Heart right ventricle (tissue), 16 donors: ENCODE measurements around the gene WWOX. TPM values are rescaled to one million over a fixed set of nuclear protein-coding genes. Genes with fewer than 3 reads are reported as not detected.

Experiments used
- ATAC-seq, 8 donors: fragments of 200-7000 bp; cut with Tn5 transposase; one replicate each; pipeline ENCODE4 v1.9.1; 2020; ENCODE audit warnings: mild to moderate bottlenecking in 8 of 8, moderate library complexity in 8 of 8, moderate number of reproducible peaks in 1 of 8
- DNase-seq, 2 donors: peaks; one replicate each; pipeline ENCODE4 v3.0.0-alpha.2; 2020
- H3K27ac ChIP-seq, 10 donors: fragments of 200-600 bp; sonication (generic) in 2 of 10; one replicate each; pipeline versions ENCODE4 v1.5.0 to v1.8.0; 2020 to 2022; ENCODE audit warnings: mild to moderate bottlenecking in 3 of 10
- H3K27me3 ChIP-seq, 7 donors: fragments of 200-600 bp; one replicate each; pipeline ENCODE4 v1.8.0; 2021 to 2022; ENCODE audit warnings: mild to moderate bottlenecking in 2 of 7
- H3K36me3 ChIP-seq, 9 donors: fragments of 200-600 bp; sonication (generic) in 1 of 9; one replicate each; pipeline versions ENCODE4 v1.5.0 to v1.8.0; 2020 to 2022; ENCODE audit warnings: mild to moderate bottlenecking in 2 of 9
- H3K4me1 ChIP-seq, 9 donors: fragments of 200-600 bp; sonication (generic) in 1 of 9; one replicate each; pipeline versions ENCODE4 v1.5.0 to v1.8.0; 2020 to 2022; ENCODE audit warnings: mild to moderate bottlenecking in 4 of 9
- H3K4me3 ChIP-seq, 10 donors: fragments of 200-600 bp; sonication (generic) in 2 of 10; one replicate each; pipeline versions ENCODE4 v1.5.0 to v1.8.0; 2020 to 2022; ENCODE audit warnings: mild to moderate bottlenecking in 7 of 10, moderate library complexity in 2 of 10
- H3K9me3 ChIP-seq, 11 donors: fragments of 200-600 bp in 10 of 11; sonication (generic) in 2 of 11; one replicate each; pipeline versions ENCODE4 v1.5.0 to v1.8.0; 2013 to 2022; ENCODE audit warnings: mild to moderate bottlenecking in 2 of 11, control low read depth in 1 of 11, moderate library complexity in 1 of 11
- WGBS, 2 donors: extraction: QIAGEN DNeasy Blood & Tissue Kit; methylation state at CpG; one replicate each; pipeline ENCODE4 v1.1.7; 2013; ENCODE audit warnings: inconsistent platforms in 1 of 2; 5-methylcytosine and 5-hydroxymethylcytosine counted together
- intact Hi-C, 10 donors: fragments of 100-400 bp; cut with DNase I; formaldehyde crosslinking; loops; one replicate each; pipeline versions ENCODE4 v1.11.1 to v1.14.2; 2022
- polyA plus RNA-seq, 2 donors: library from polyadenylated mRNA; stranded (reverse); fragments of 200-250 nt; gene quantifications; one replicate each; pipeline ENCODE4 v1.2.3, GENCODE V29; 2013
- total RNA-seq, 10 donors: library from RNA; stranded (reverse); fragmentation: NEBNext Ultra II Directional in 3 of 10; extraction: Animal tissue kit (Norgen Biotek cat#: 25700) in 3 of 10; gene quantifications; one replicate each; pipeline versions ENCODE4 v1.2.1 to v1.2.4, GENCODE V29; 2021 to 2023
- TF ChIP-seq, protein P1 (sequence below), 9 donors: fragments of 200-600 bp; sonication (generic) in 2 of 9; IDR thresholded peaks; one replicate each; pipeline versions ENCODE4 v1.5.0 to v1.8.0; 2021 to 2022; ENCODE audit warnings: antibody characterized with exemption in 9 of 9, mild to moderate bottlenecking in 5 of 9, moderate library complexity in 1 of 9
- donor health status: Arrhythmogenic right ventricular cardiomyopathy.
- donor health status: ischemic (EF 13 %, LVEDD 7.1; RV severe dilation, severe dysfunction).
- donor health status: healthy with polysubstance abuse.
- donor health status: DM: no; HTN: yes; CAD: no.
- donor health status: DM: no; HTN: no; CAD: no.
- donor health status: ischemic (EF 25% LVEDD 6.9; RV normal size, moderate dysfunction).
- donor health status: ischemic (EF 25% LVEDD 5.7; RV mildly dilated, moderate dysfunction).
- donor health status: healthy.
- donor health status: DM: yes; HTN: yes; CAD: no.
- donor health status: Ischemic cardiomyopathy.
- donor health status: ischemic (EF 35%, LVEDD 5.7; RV mildly dilated, moderate dysfunction).
- donor health status: nonischemic (EF 11% LVEDD 7.7; RV severe dilation, severe dysfunction).
- donor health status: DM: yes; HTN: yes; CAD: no.
- donor health status: PGD.
- donor health status: ischemic (EF 29% LVEDD 5.4; RV normal size, mild dysfunction).
- donor health status: nonischemic (EF 23%, LVEDD 6.1; RV moderate dilation, normal function).

WWOX gene
- total and polyA plus RNA-seq, 12 donors = 4.9 to 15.0 (median 9.9) TPM

DNA sequence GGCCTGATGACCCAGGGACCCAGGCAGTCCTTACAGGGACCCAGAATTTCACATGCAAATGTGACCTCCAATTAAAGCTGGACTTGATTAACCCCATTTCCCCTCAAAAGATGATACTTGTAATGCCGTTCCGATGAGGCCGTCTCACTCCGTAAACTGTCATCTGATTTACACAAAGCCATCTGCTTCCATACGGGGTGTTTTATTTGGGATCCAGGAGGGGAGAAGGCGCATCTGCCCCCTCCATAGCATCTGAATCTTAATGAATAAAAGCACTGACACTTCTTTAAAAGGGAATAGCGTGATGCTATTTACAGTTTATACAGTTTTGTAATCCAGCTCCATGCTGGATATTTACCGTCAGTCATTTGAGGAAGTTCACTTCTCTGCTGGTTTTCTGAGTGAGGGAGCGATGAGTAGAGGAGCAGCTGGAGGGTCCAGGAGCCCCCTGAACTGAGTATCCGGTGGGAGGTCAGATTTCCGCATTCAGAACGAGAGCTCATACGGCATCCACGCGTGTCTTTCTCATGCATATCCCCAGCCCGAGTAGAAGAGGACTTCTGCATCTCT is 452.7 kb downstream of the WWOX start:
- Histone ChIP-seq H3K4me3 (no peak overlapping the region), H3K27ac (no peak overlapping the region), H3K36me3 (no peaks in the 10 kb centered on the region), H3K4me1 (peaks cover 0 to 4% (median 0%) of the 10 kb centered on the region in 9 donors), H3K27me3 (no peaks in the 10 kb centered on the region), H3K9me3 (no peaks in the 10 kb centered on the region)
- WGBS, 2 donors = 87 to 88% methylated on average over 16 of the region's 16 CpGs
- TF ChIP-seq, protein P1, sequence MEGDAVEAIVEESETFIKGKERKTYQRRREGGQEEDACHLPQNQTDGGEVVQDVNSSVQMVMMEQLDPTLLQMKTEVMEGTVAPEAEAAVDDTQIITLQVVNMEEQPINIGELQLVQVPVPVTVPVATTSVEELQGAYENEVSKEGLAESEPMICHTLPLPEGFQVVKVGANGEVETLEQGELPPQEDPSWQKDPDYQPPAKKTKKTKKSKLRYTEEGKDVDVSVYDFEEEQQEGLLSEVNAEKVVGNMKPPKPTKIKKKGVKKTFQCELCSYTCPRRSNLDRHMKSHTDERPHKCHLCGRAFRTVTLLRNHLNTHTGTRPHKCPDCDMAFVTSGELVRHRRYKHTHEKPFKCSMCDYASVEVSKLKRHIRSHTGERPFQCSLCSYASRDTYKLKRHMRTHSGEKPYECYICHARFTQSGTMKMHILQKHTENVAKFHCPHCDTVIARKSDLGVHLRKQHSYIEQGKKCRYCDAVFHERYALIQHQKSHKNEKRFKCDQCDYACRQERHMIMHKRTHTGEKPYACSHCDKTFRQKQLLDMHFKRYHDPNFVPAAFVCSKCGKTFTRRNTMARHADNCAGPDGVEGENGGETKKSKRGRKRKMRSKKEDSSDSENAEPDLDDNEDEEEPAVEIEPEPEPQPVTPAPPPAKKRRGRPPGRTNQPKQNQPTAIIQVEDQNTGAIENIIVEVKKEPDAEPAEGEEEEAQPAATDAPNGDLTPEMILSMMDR (IDR thresholded peaks at IDR 0.05) = no peak
- intact Hi-C loops = no loop called here
- no peak for DNase-seq
- no peak for ATAC-seq

DNA sequence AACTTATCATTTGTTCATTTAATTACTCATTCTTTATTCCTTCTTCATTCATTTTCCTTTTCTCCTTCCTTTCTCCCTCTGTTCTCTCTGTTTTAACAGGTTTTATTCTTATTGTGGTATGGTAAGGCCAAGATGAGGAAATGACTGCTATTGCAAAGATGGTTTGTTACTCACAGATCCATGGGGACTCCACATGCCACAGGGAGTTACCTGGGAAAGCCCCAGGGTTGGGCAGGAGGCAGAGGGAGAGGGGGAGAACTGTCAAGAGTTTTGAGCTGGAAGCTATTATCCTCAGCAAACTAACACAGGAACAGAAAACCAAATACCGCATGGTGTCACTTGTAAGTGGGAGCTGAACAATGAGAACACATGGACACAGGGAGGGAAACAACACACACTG is 453.3 kb downstream of the WWOX start:
- Histone ChIP-seq H3K27me3 (no peaks in the 10 kb centered on the region), H3K27ac (no peak overlapping the region), H3K4me1 (peaks cover 0 to 4% (median 0%) of the 10 kb centered on the region in 9 donors), H3K36me3 (no peaks in the 10 kb centered on the region), H3K4me3 (no peak overlapping the region), H3K9me3 (no peaks in the 10 kb centered on the region)
- TF ChIP-seq, protein P1 (IDR thresholded peaks at IDR 0.05) = no peak
- WGBS, 2 donors = 96 to 97% methylated on average over 1 of the region's 1 CpG
- DNase-seq = no peak
- intact Hi-C loops = no loop called here
- ATAC-seq = no peak

DNA sequence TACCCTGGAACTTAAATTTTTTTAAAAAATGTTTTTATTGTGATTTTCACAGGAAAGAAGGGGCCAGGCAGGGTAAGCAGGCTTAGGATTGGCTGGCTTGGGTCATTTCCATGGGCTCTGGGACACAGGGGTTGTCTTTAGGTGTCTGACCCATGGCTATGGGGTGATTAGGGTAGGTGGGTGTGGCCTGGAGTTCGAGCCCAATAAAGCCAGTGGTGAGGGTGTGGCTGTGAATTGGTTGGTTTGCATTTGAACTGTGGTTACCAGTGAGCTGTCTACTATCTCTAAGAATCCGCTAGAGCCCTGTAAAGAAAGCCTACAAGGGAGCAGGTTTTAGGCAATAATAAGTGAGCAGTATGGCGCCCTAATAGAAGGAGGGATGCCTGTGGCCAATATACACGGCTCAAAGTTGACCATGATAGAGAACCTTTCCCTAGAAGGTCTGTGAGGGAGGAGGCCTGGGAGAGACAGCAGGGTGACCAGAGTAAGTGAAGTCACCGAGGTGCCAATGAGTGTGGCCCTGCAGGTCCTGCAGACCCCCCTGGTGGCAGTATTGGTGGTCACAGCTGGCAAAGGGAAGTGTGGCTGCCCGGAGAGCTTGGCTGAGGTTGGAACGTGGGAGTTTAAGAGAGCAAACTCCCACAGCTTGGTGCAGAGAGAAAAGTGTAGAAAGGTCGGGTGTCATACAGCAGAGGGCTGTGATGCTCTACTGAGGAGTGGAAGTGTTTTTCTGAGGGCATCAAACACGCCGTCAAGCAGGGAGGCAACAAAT is 454.0 kb downstream of the WWOX start:
- Histone ChIP-seq H3K9me3 (no peaks in the 10 kb centered on the region), H3K4me1 (peaks cover 0 to 4% (median 0%) of the 10 kb centered on the region in 9 donors), H3K27me3 (no peaks in the 10 kb centered on the region), H3K4me3 (no peak overlapping the region), H3K27ac (no peak overlapping the region), H3K36me3 (no peaks in the 10 kb centered on the region)
- TF ChIP-seq, protein P1 (IDR thresholded peaks at IDR 0.05) = no peak
- WGBS, 2 donors = 85 to 91% methylated on average over 10 of the region's 10 CpGs
- no peak for ATAC-seq
- intact Hi-C loops = no loop called here
- no peak for DNase-seq

DNA sequence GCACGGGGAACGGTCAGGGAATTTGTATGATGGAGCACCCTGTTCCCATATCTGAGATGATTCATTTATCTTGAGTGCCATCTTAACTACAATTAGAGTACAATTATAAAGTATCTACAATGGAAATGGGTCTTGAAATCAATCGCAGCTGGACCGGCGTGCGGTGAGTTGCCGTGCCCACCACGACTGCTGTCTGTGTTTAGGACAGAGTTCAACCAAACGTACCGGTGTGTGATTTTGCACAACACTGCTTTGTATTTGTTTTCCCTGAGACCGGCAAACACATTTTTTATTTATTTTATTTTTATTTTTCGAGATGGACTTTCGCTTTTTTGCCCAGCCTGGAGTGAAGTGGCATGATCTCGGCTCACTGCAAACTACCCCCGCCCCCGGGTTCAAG is 457.0 kb downstream of the WWOX start:
- H3K36me3 ChIP-seq = no peaks in the 10 kb centered on the region
- no peak overlapping the region for H3K4me3 ChIP-seq
- no peaks in the 10 kb centered on the region for H3K27me3 ChIP-seq
- H3K9me3 ChIP-seq = peaks cover 0 to 10% (median 0%) of the 10 kb centered on the region in 11 donors
- no peak for ATAC-seq
- no peak overlapping the region for H3K27ac ChIP-seq
- no peak for DNase-seq
- H3K4me1 ChIP-seq = peaks cover 0 to 4% (median 0%) of the 10 kb centered on the region in 9 donors
- TF ChIP-seq, protein P1 (IDR thresholded peaks at IDR 0.05) = no peak
- WGBS, 2 donors = 97 to 98% methylated on average over 16 of the region's 16 CpGs
- intact Hi-C loops = no loop called here
